Fibroblast of skin of back (primary cell): ENCODE measurements around the gene PRAC1.
A peak's percentile ranks its signal among the peaks of the same experiment; 100 is the strongest.

ENCODE experiments used
- DNase-seq: peaks from one replicate; pipeline ENCODE4 v3.0.0-alpha.2; 2013

The PRAC1 gene

GRCh38 chr17:48747445-48748363 is 25.4 kb upstream of the PRAC1 start:
- DNase-seq = no peak

GRCh38 chr17:48746916-48747444 is 24.7 kb upstream of the PRAC1 start:
- no peak for DNase-seq

GRCh38 chr17:48745381-48746275 is 23.3 kb upstream of the PRAC1 start:
- DNase-seq = no peak

- no peak for DNase-seq
Observed at GRCh38 chr17:48740537-48740936, 18.2 kb upstream of the PRAC1 start.

- DNase-seq = no peak
Observed at GRCh38 chr17:48738803-48739526, 16.6 kb upstream of the PRAC1 start.

GRCh38 chr17:48738424-48738802 is 16.1 kb upstream of the PRAC1 start:
- DNase-seq = no peak

GRCh38 chr17:48737330-48738043 is 15.2 kb upstream of the PRAC1 start:
- no peak for DNase-seq

GRCh38 chr17:48735062-48735351 is 12.7 kb upstream of the PRAC1 start:
- DNase-seq = no peak

- DNase-seq = no peak
Observed at GRCh38 chr17:48734333-48735061, 12.2 kb upstream of the PRAC1 start.

GRCh38 chr17:48733632-48734328 is 11.5 kb upstream of the PRAC1 start:
- DNase-seq = no peak

- DNase-seq = no peak
Observed at GRCh38 chr17:48732688-48733629, 10.6 kb upstream of the PRAC1 start.

- no peak for DNase-seq
Observed at GRCh38 chr17:48731355-48731754, 9.0 kb upstream of the PRAC1 start.

- no peak for DNase-seq
Observed at GRCh38 chr17:48730240-48730550, 7.9 kb upstream of the PRAC1 start.

- no peak for DNase-seq
Observed at GRCh38 chr17:48729335-48730239, 7.3 kb upstream of the PRAC1 start.

- peak; percentile 67 for DNase-seq
Observed at GRCh38 chr17:48728232-48729231, 6.2 kb upstream of the PRAC1 start, which contains the start of gene HOXB13. Gene HOXB13 (minus strand): TSS chr17:48728750. CDS start chr17:48728593, 157 bp downstream.

GRCh38 chr17:48727415-48728175 is 5.3 kb upstream of the PRAC1 start:
- DNase-seq = no peak
